Measurements from ENCODE around the gene LRIG1.

The LRIG1 gene

GRCh38 chr3:66507423-66508260 lies 6.8 kb upstream of the LRIG1 start:
- in situ Hi-C loops (cut with HindIII; ENCODE audit: low pct_ligation_motif_present, low pct_unique_long_range_greater_than_20kb, low sequenced_read_pairs) = no loop called here
- no peak for DNase-seq

GRCh38 chr3:66506154-66506553 lies 5.3 kb upstream of the LRIG1 start:
- DNase-seq = no peak
- in situ Hi-C loops (cut with HindIII; ENCODE audit: low pct_ligation_motif_present, low pct_unique_long_range_greater_than_20kb, low sequenced_read_pairs) = no loop called here

- in situ Hi-C loops (cut with HindIII; ENCODE audit: low pct_ligation_motif_present, low pct_unique_long_range_greater_than_20kb, low sequenced_read_pairs) = no loop called here
- DNase-seq = peak; percentile 12
These were observed 4.2 kb upstream of the LRIG1 start for GRCh38 chr3:66504850-66505641.

GRCh38 chr3:66502981-66503380 lies 2.2 kb upstream of the LRIG1 start:
- DNase-seq = no peak
- in situ Hi-C loops (cut with HindIII; ENCODE audit: low pct_ligation_motif_present, low pct_unique_long_range_greater_than_20kb, low sequenced_read_pairs) = no loop called here

- in situ Hi-C loops (cut with HindIII; ENCODE audit: low pct_ligation_motif_present, low pct_unique_long_range_greater_than_20kb, low sequenced_read_pairs) = no loop called here
- DNase-seq = no peak
These were observed 1.5 kb upstream of the LRIG1 start for GRCh38 chr3:66502245-66502874.

DNA sequence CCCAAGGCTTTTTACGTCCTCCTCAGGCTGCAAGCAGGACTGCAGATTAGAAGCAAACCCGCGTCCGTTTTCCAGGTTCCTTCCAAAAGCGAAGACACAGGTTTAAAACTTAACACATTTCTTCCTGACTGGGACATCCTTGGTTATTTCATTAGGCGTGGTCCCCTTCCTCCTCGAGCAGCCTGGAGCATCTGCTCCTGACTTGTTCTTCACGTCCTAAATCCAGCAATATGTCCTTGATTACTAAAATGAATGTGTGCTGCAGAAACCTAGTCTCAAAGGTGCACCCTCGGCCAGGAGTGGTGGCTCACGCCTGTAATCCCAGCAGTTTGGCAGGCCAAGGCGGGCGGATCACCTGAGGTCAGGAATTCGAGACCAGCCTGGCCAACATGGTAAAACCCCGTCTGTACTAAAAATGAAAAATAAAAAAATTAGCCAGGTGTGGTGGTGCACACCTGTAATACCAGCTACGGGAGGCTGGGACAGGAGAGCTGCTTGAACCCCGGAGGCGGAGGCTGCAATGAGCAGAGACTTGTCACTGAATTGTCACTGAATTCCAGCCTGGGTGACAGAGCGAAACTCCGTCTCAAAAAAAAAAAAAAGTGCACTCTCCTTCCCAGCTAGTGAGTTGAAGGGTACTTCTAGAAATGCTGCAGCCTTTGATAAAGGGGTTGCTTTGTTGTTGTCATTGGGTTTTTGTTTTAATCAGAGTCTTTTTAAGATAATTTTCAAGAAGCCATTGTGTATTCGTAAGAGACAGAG lies 842 bp upstream of the LRIG1 start:
- in situ Hi-C loops (cut with HindIII; ENCODE audit: low pct_ligation_motif_present, low pct_unique_long_range_greater_than_20kb, low sequenced_read_pairs) = no loop called here
- no peak for DNase-seq

GRCh38 chr3:66499881-66500575 lies 794 bp downstream of the LRIG1 start:
- in situ Hi-C loops (cut with HindIII; ENCODE audit: low pct_ligation_motif_present, low pct_unique_long_range_greater_than_20kb, low sequenced_read_pairs) = no loop called here
- DNase-seq = peak; percentile 21

DNA sequence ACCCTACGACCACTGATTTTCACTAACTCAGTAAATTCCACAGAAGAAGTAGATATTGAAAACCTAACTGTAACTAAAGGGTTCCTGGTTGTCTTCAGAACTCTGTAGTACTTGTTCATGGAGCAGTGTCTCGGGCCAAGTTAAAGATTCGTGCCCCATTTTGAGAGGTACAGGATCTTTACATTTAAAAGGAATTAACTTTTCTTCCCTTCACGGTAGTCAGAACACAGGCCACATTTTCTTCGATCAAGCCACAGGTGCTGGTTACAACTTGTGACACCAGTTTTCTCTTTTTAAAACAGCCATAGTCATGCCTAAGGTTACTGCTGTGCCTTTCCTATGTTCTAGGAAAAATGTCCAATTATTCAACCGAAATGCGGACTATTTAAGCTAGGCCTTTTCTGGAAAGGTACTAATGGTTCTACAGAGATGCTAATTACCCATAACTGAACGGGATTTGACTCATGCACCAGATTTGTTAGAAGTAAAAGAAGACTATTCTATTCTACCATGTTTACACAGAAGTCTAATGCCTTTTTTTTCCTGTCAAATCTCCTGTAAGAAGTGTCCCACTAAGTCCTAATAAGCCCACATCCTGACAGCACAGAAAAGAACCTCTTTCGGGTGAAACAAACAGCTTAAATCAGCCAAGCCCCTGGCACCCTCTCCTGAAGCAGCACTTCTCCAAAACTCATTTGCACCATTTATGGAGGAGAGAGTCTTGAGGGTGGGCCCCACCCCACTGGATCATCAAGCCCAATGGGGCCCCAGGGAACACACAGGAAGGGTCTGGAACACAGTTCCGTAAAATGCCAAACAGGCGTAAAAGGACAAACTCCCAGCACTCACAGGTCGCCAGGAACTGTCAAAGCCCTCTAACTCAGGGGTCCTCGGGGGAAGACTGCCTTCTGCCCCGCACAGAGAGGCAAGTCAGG lies 1.9 kb downstream of the LRIG1 start:
- no peak for DNase-seq
- in situ Hi-C loops (cut with HindIII; ENCODE audit: low pct_ligation_motif_present, low pct_unique_long_range_greater_than_20kb, low sequenced_read_pairs) = no loop called here

GRCh38 chr3:66497985-66498671 lies 2.7 kb downstream of the LRIG1 start:
- in situ Hi-C loops (cut with HindIII; ENCODE audit: low pct_ligation_motif_present, low pct_unique_long_range_greater_than_20kb, low sequenced_read_pairs) = no loop called here
- DNase-seq = no peak

DNA sequence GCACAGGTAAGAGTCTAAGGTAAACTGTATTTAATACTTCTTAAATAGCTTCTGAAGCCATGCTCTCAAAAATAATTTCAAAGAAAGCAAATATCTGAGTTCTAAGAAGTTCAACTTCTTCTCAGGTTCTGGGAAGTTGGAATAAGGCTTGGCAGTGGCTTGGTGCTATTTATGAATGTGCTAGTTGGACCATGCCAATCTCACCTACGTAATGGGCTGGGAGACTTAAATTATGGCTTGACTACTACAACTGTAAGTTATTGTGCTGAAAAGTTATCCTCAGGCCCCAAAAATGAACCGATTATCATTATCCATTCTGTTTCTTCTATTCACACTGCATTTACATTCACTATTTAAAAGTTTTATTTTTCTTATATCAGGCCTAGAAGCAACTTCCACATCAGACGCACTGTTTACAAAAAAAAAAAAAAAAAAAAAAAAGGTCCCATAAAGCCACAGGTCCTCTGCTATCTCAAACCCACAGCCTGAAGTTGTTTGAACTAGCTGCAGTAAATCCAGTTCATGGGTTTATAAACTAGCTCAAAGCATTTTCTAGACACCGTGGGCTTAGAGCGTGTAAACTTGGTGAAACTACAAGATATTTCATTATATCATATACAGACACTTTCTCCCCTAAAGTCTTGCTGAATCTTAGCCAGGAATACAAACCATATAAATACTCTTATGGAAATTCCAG lies 3.4 kb downstream of the LRIG1 start:
- no peak for DNase-seq
- in situ Hi-C loops (cut with HindIII; ENCODE audit: low pct_ligation_motif_present, low pct_unique_long_range_greater_than_20kb, low sequenced_read_pairs) = no loop called here

DNA sequence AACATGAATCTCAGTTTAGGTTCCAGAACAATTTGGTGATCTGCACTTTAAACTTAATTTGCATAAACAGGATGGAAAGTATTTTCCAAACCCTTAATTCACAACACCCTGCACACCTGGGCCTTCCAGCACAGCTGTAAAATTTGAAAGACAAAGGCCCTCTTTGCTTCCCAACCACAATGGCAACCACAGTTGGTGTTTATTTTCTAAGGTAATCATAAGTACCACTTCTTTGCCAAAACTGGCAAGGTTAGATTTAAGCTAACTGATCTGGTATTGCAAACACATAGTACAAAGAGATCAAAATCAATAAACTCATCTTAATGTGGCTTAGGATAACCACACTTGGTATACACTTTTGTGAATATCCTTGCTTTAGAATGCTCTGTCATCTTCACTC lies 4.1 kb downstream of the LRIG1 start:
- in situ Hi-C loops (cut with HindIII; ENCODE audit: low pct_ligation_motif_present, low pct_unique_long_range_greater_than_20kb, low sequenced_read_pairs) = no loop called here
- DNase-seq = no peak

GRCh38 chr3:66496301-66496700 lies 4.5 kb downstream of the LRIG1 start:
- no peak for DNase-seq
- in situ Hi-C loops (cut with HindIII; ENCODE audit: low pct_ligation_motif_present, low pct_unique_long_range_greater_than_20kb, low sequenced_read_pairs) = no loop called here

- in situ Hi-C loops (cut with HindIII; ENCODE audit: low pct_ligation_motif_present, low pct_unique_long_range_greater_than_20kb, low sequenced_read_pairs) = no loop called here
- no peak for DNase-seq
These were observed 5.2 kb downstream of the LRIG1 start for GRCh38 chr3:66495668-66496045.

DNA sequence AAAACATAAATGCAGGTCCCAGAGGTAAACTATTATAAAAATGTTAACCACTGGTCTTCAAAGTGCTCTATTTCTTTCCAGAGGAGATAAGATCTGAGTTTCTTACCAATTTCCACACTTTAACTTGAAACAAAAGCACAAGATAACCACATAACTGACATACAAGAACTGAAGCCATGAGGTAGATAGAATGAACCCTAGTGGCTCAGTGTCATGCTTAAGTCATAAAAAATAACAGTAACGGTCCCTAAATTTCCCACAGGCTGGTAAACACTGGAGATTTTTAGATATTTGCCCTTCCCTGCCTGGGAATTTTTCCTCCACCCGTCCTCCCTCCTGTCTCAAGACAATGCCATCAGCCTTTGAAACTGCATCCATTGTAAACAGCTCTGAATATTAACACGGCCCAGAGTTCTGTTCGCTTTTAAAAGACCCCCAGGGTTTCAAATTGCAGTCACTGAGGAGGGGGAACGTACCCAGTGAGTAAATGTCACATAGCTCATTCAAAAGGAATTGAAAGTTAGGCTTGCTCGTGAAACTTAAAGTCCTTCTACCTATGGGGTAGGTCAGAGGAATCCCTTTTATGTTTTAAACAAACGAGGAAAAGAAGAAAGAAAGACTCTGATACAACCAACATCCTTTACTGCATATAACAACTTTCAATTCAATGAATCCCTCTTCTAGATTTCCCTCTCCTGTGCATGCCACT lies 5.7 kb downstream of the LRIG1 start:
- no peak for DNase-seq
- in situ Hi-C loops (cut with HindIII; ENCODE audit: low pct_ligation_motif_present, low pct_unique_long_range_greater_than_20kb, low sequenced_read_pairs) = no loop called here

DNA sequence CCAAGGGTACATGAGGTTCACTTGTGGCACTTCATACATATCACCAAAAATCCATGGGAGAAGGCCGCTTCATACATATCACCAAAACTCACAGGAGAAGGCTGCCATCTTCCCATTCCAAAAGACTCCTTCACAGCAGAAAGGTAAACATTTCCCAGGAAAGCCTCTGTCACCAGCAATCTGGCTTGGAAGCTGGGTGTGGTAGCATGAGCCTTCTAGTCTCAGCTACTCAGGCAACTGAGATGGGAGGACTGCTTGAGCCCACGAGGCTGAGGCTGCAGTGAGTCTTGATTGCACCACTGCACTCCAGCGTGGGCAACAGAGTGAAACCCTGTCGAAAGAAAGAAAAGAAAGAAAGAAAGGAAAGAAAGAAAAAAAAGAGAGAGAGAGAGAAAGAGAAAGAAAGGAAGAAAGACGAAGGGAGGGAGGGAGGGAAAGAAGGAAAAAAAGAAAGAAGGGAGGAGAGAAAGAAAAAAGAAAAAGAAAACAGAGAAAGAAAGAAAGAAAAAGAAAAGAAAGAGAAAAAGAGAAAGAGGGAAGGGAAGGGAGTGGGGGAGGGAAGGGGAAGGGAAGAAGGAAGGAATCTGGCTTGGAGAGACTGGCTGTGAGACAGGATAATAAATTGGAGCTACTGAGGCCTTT lies 7.2 kb downstream of the LRIG1 start:
- DNase-seq = no peak
- in situ Hi-C loops (cut with HindIII; ENCODE audit: low pct_ligation_motif_present, low pct_unique_long_range_greater_than_20kb, low sequenced_read_pairs) = no loop called here

Measured in ACHN (cell line).